ENCODE data around the gene CHP1. TPM values are rescaled to one million over a fixed set of nuclear protein-coding genes. Genes with fewer than 3 reads are reported as not detected.
A peak's percentile ranks its signal among the peaks of the same experiment; 100 is the strongest.
"Not testable (repeated sequence)": the region's sequence is repeated elsewhere in the genome, so short reads cannot be mapped to it uniquely, and the experiment has no call there.

CHP1 gene
- total RNA-seq, 4 donors from 2014 or later = 115 to 241 (median 160) TPM

DNA sequence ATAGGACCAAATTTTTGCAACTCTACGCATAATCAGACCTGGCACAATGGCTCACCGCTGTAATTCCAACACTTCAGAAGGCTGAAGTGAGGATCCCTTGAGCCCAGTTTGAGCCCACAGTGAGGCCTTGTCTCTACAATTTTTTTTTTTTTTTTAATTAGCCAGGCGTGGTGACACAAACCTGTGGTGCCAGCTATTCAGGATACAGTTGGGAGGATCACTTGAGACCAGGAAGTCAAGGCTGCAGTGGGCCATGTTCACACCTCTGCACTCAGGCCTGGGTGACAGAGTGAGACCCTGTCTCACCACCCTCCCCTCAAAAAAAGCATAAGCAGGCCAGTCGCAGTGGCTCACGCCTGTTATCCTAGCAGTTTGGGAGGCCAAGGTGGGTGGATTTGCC is 76.6 kb downstream of the CHP1 start:
- H3K36me3 ChIP-seq = peaks cover 0 to 30% (median 0%) of the 10 kb centered on the region in 3 donors
- peaks cover 0 to 4% (median 0%) of the 10 kb centered on the region in 3 donors for H3K4me1 ChIP-seq
- no peaks in the 10 kb centered on the region for H3K27me3 ChIP-seq
- TF ChIP-seq POLR2A (IDR thresholded peaks at IDR 0.05) = no peak
- no peak for TF ChIP-seq CTCF (IDR thresholded peaks at IDR 0.05)
- no peak for DNase-seq
- H3K27ac ChIP-seq = no peak overlapping the region
- 43 to 82% methylated on average over 1 to 3 of the region's 5 CpGs for WGBS, 2 donors
- H3K4me3 ChIP-seq = no peak overlapping the region
- no peaks in the 10 kb centered on the region for H3K9me3 ChIP-seq
- intact Hi-C loops (cut with DNase I) = no loop called here

DNA sequence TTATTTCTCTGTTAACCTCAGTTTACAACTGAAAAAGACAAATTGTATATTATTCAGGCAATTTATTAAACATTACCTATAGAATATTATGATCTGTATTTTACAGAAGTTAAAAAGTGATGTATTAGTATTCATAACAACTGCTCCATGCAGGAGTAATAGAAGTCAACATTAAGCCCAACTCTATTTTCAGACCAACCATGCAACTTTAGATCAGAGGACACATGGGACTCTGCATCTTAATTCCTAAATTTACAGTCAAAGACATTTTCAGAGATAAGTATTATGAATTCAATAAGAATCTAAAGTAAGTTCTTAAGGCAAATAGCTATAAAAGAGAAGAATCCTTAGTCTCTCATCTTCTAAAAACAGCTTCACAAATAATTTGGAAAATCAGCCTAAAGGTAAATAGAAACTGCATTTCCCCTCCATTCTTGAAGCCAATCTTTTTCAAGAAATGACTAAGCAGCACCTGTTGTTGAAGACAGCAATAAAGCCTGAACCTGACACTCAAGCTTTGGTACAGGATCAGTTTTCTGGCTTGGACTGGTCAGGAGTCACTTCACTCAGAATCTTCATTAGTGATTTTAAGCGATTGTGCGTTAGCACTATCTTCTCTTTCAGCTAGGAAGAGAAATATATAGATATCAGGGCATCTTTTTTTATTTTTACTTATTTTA is 78.3 kb downstream of the CHP1 start:
- no peaks in the 10 kb centered on the region for H3K9me3 ChIP-seq
- no peak overlapping the region for H3K4me3 ChIP-seq
- intact Hi-C loops (cut with DNase I) = no loop called here
- H3K27me3 ChIP-seq = no peaks in the 10 kb centered on the region
- 98 to 100% methylated on average over 2 of the region's 2 CpGs for WGBS, 2 donors
- H3K36me3 ChIP-seq = peaks cover 0 to 46% (median 0%) of the 10 kb centered on the region in 3 donors
- no peak overlapping the region for H3K27ac ChIP-seq
- TF ChIP-seq CTCF (IDR thresholded peaks at IDR 0.05) = no peak
- no peak for TF ChIP-seq POLR2A (IDR thresholded peaks at IDR 0.05)
- peaks cover 0 to 4% (median 0%) of the 10 kb centered on the region in 3 donors for H3K4me1 ChIP-seq
- no peak for DNase-seq

DNA sequence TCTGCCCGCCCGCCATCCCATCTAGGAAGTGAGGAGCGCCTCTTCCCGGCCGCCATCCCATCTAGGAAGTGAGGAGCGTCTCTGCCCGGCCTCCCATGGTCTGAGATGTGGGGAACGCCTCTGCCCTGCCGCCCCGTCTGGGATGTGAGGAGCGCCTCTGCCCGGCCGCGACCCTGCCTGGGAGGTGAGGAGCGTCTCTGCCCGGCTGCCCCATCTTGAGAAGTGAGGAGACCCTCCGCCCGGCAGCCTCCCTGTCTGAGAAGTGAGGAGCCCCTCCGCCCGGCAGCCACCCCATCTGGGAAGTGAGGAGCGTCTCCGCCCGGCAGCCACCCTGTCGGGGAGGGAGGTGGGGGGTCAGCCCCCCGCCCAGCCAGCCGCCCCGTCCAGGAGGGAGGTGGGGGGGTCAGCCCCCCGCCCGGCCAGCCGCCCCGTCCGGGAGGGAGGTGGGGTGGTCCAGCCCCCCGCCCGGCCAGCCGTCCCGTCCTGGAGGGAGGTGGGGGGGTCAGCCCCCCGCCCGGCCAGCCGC is 89.8 kb downstream of the CHP1 start:
- H3K4me1 ChIP-seq; intact Hi-C loops (cut with DNase I); H3K4me3 ChIP-seq; H3K9me3 ChIP-seq; H3K27me3 ChIP-seq; DNase-seq; H3K36me3 ChIP-seq; H3K27ac ChIP-seq: not testable (repeated sequence)
- WGBS, 2 donors = no CpG with 5 or more reads among the region's 39 CpGs

DNA sequence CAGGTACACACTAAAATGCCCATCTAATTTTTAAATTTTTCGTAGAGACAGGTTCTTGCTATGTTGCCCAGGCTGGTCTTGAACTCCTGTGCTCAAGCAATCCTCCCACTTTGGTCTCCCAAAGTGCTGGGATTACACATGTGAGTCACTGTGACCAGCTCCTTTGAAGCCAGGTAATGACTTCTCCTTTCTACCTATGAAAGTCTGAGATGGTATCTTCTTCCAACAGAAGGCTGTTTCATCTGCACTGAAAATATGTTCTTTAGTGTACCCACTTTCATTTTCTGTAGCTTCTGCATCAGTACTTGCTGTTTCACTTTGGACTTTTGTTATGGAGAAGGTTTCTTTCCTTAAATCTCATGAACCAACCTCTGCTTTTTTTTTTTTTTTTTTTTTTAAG is 92.5 kb downstream of the CHP1 start:
- Histone ChIP-seq H3K27me3 (no peaks in the 10 kb centered on the region), H3K36me3 (no peaks in the 10 kb centered on the region), H3K9me3 (no peaks in the 10 kb centered on the region), H3K4me1 (no peaks in the 10 kb centered on the region), H3K27ac (no peak overlapping the region), H3K4me3 (no peak overlapping the region)
- intact Hi-C loops (cut with DNase I) = no loop called here
- DNase-seq = no peak
- TF ChIP-seq CTCF (IDR thresholded peaks at IDR 0.05) (no peak), POLR2A (IDR thresholded peaks at IDR 0.05) (no peak)
- WGBS, 2 donors = 69 to 91% methylated on average over 1 of the region's 1 CpG

DNA sequence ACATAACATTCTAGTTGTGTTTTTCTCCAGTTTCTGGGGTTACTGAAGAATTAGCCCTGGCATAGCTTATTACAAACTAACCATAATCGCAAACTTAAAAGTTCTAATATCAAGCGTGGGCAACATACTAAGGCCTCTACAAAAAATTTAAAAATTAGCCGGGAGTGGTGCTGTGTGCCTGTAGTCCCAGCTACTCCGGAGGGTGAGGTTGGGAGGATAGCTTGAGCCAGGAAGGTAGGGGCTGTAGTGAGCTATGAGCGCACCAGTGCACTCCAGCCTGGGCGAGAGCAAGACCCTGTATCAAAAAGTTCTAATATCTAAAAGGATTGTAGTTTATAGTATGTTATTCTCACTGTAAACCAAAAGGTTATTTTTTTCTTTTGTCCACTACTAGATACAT is 100.2 kb downstream of the CHP1 start:
- peaks cover 3 to 36% (median 4%) of the 10 kb centered on the region in 3 donors for H3K4me1 ChIP-seq
- 67 to 69% methylated on average over 6 of the region's 6 CpGs for WGBS, 2 donors
- no peaks in the 10 kb centered on the region for H3K36me3 ChIP-seq
- TF ChIP-seq POLR2A (IDR thresholded peaks at IDR 0.05) (no peak), CTCF (IDR thresholded peaks at IDR 0.05) (no peak)
- intact Hi-C loops (cut with DNase I) = no loop called here
- H3K4me3 ChIP-seq = peak overlapping the region in 2 of 4 donors; percentile 71 to 79
- peak overlapping the region in 1 of 4 donors; percentile 90 for H3K27ac ChIP-seq
- DNase-seq = no peak
- no peaks in the 10 kb centered on the region for H3K27me3 ChIP-seq
- no peaks in the 10 kb centered on the region for H3K9me3 ChIP-seq

Other genes starting within 250 kb of the CHP1 start
- 10 to 100 TPM; 15.2 to 24.8 (median 22.3) TPM for gene INO80, start 115.0 kb upstream of the CHP1 start, total RNA-seq
- not detected for gene EXD1, start 511 bp upstream of the CHP1 start, total RNA-seq
- gene OIP5, start 101.3 kb downstream of the CHP1 start, total RNA-seq = 10 to 100 TPM in 2 of 4 donors, 1 to 10 TPM in 2; 2.7 to 16.3 (median 7.3) TPM
- 10 to 100 TPM; 26.5 to 47.7 (median 37.6) TPM for gene NUSAP1, start 101.6 kb downstream of the CHP1 start, total RNA-seq
- gene NDUFAF1, start 171.2 kb downstream of the CHP1 start, total RNA-seq = 10 to 100 TPM in 3 of 4 donors, 1 to 10 TPM in 1; 9.4 to 26.9 (median 15.0) TPM
- 10 to 100 TPM; 23.3 to 41.6 (median 33.6) TPM for gene RTF1, start 185.8 kb downstream of the CHP1 start, total RNA-seq

Measured in esophagus squamous epithelium (tissue), 5 donors.